Activated naive CD4-positive, alpha-beta T cell (primary cell): ENCODE data around the gene IGF2R.
"Not testable (repeated sequence)": the region's sequence is repeated elsewhere in the genome, so short reads cannot be mapped to it uniquely, and the experiment has no call there.

Source experiments
- DNase-seq, 4 experiments: peaks; one replicate each; lab custom pipeline; 2025; lab: John Stamatoyannopoulos, UW

Gene IGF2R

GRCh38 chr6:159968295-159969203 is at the start of gene IGF2R:
TSS of gene IGF2R (plus strand) at chr6:159969082. CDS start at chr6:159969247, 165 bp downstream.
- DNase-seq = peak; percentile 76 to 96 (median 81)

- DNase-seq = no peak
These were observed 49.1 kb upstream of the IGF2R start for GRCh38 chr6:159919800-159920199.

GRCh38 chr6:159924150-159924549 is 44.7 kb upstream of the IGF2R start:
- not testable (repeated sequence) for DNase-seq

- DNase-seq = no peak
These were observed 42.2 kb upstream of the IGF2R start for GRCh38 chr6:159926542-159927203.

- no peak for DNase-seq
These were observed 39.1 kb upstream of the IGF2R start for GRCh38 chr6:159929819-159930218.

- DNase-seq = no peak
These were observed 37.8 kb upstream of the IGF2R start for GRCh38 chr6:159931112-159931511.

GRCh38 chr6:159931846-159932245 is 37.0 kb upstream of the IGF2R start:
- no peak for DNase-seq

- no peak for DNase-seq
These were observed 35.8 kb upstream of the IGF2R start for GRCh38 chr6:159933077-159933476.

GRCh38 chr6:159934181-159934580 is 34.7 kb upstream of the IGF2R start:
- no peak for DNase-seq

GRCh38 chr6:159935065-159935464 is 33.8 kb upstream of the IGF2R start:
- no peak for DNase-seq

GRCh38 chr6:159935633-159936032 is 33.2 kb upstream of the IGF2R start:
- no peak for DNase-seq

- DNase-seq = no peak
These were observed 29.3 kb upstream of the IGF2R start for GRCh38 chr6:159939591-159940016.

- no peak for DNase-seq
These were observed 27.4 kb upstream of the IGF2R start for GRCh38 chr6:159941286-159942113.

GRCh38 chr6:159943101-159943632 is 25.7 kb upstream of the IGF2R start:
- no peak for DNase-seq

GRCh38 chr6:159943968-159944598 is 24.8 kb upstream of the IGF2R start:
- no peak for DNase-seq

GRCh38 chr6:159945801-159946392 is 23.0 kb upstream of the IGF2R start:
- DNase-seq = no peak

- no peak for DNase-seq
These were observed 22.0 kb upstream of the IGF2R start for GRCh38 chr6:159946912-159947311.

- no peak for DNase-seq
These were observed 20.7 kb upstream of the IGF2R start for GRCh38 chr6:159948199-159948598.

GRCh38 chr6:159951772-159952171 is 17.1 kb upstream of the IGF2R start:
- DNase-seq = no peak

- no peak for DNase-seq
These were observed 16.4 kb upstream of the IGF2R start for GRCh38 chr6:159952289-159953005.
